ENCODE results near the gene LMF2. TPM values are rescaled to one million over a fixed set of nuclear protein-coding genes. Genes with fewer than 3 reads are reported as not detected.

The LMF2 gene
- polyA plus RNA-seq, result 10 to 100 TPM; 16.3 to 40.4 (median 20.1) TPM

GRCh38 chr22:50507421-50507990, at the start of gene LMF2:
TSS of gene LMF2 (minus strand) at chr22:50507702. CDS start at chr22:50507675, 27 bp downstream.
- Mint-ChIP-seq H3K27me3 (ENCODE audit: low read depth in 3 of 3) (peaks cover 3 to 7% (median 4%) of the 10 kb centered on the region in 3 donors), H3K9me3 (no peaks in the 10 kb centered on the region), H3K4me3 (peak within 1 kb of the TSS; percentile 92 to 95 (median 94)), H3K27ac (peak within 1 kb of the TSS; percentile 94 to 99 (median 97)), H3K36me3 (no peaks in the 10 kb centered on the region), H3K4me1 (peaks cover 19 to 23% of the 10 kb centered on the region in 2 donors)
- peak; percentile 86 to 92 (median 89) for DNase-seq

GRCh38 chr22:50556703-50557102, 49.2 kb upstream of the LMF2 start:
- H3K36me3 Mint-ChIP-seq, result no peaks in the 10 kb centered on the region
- H3K4me3 Mint-ChIP-seq, result no peak overlapping the region
- no peak overlapping the region for H3K27ac Mint-ChIP-seq
- peaks cover 11 to 12% of the 10 kb centered on the region in 2 donors for H3K4me1 Mint-ChIP-seq
- no peaks in the 10 kb centered on the region for H3K9me3 Mint-ChIP-seq
- no peak for DNase-seq
- H3K27me3 Mint-ChIP-seq (ENCODE audit: low read depth in 3 of 3), result peaks cover 3 to 10% (median 4%) of the 10 kb centered on the region in 3 donors

- Mint-ChIP-seq H3K27me3 (ENCODE audit: low read depth in 3 of 3) (peaks cover 0 to 2% (median 0%) of the 10 kb centered on the region in 3 donors), H3K4me3 (no peak overlapping the region)
These were observed 45.8 kb upstream of the LMF2 start for GRCh38 chr22:50553310-50553709.

GRCh38 chr22:50551160-50551752, 43.8 kb upstream of the LMF2 start:
- Mint-ChIP-seq H3K9me3 (no peaks in the 10 kb centered on the region), H3K4me3 (peak overlapping the region in 1 of 5 donors; percentile 25), H3K27ac (no peak overlapping the region), H3K36me3 (no peaks in the 10 kb centered on the region), H3K27me3 (ENCODE audit: low read depth in 3 of 3) (no peaks in the 10 kb centered on the region), H3K4me1 (peaks cover 13 to 26% of the 10 kb centered on the region in 2 donors)
- DNase-seq, result no peak

More at GRCh38 chr22:50553310-50553709, 45.8 kb upstream of the LMF2 start:
- no peak for DNase-seq
- peaks cover 13 to 20% of the 10 kb centered on the region in 2 donors for H3K4me1 Mint-ChIP-seq
- H3K36me3 Mint-ChIP-seq, result no peaks in the 10 kb centered on the region
- no peaks in the 10 kb centered on the region for H3K9me3 Mint-ChIP-seq
- H3K27ac Mint-ChIP-seq, result no peak overlapping the region

GRCh38 chr22:50550395-50550794, 42.9 kb upstream of the LMF2 start:
- no peak for DNase-seq
- Mint-ChIP-seq H3K4me1 (peaks cover 22 to 34% of the 10 kb centered on the region in 2 donors), H3K36me3 (no peaks in the 10 kb centered on the region), H3K27ac (peak overlapping the region in 4 of 6 donors; percentile 28 to 65 (median 39)), H3K9me3 (no peaks in the 10 kb centered on the region), H3K4me3 (peak overlapping the region; percentile 44 to 80 (median 61)), H3K27me3 (ENCODE audit: low read depth in 3 of 3) (peaks cover 0 to 2% (median 0%) of the 10 kb centered on the region in 3 donors)

- Mint-ChIP-seq H3K4me3 (peak overlapping the region; percentile 61 to 80 (median 76)), H3K36me3 (no peaks in the 10 kb centered on the region), H3K4me1 (peaks cover 34 to 47% of the 10 kb centered on the region in 2 donors), H3K9me3 (no peaks in the 10 kb centered on the region), H3K27ac (peak overlapping the region in 5 of 6 donors; percentile 28 to 75 (median 49)), H3K27me3 (ENCODE audit: low read depth in 3 of 3) (peaks cover 0 to 2% (median 2%) of the 10 kb centered on the region in 3 donors)
- no peak for DNase-seq
These were observed 41.7 kb upstream of the LMF2 start for GRCh38 chr22:50548921-50549790.

- Mint-ChIP-seq H3K36me3 (no peaks in the 10 kb centered on the region), H3K9me3 (no peaks in the 10 kb centered on the region), H3K4me1 (peaks cover 39 to 50% of the 10 kb centered on the region in 2 donors), H3K27ac (peak overlapping the region; percentile 53 to 80 (median 74)), H3K4me3 (peak overlapping the region; percentile 39 to 68 (median 62)), H3K27me3 (ENCODE audit: low read depth in 3 of 3) (peaks cover 0 to 6% (median 5%) of the 10 kb centered on the region in 3 donors)
- DNase-seq, result peak; percentile 60 to 71 (median 71)
These were observed 40.8 kb upstream of the LMF2 start for GRCh38 chr22:50548040-50548920.

- Mint-ChIP-seq H3K27me3 (ENCODE audit: low read depth in 3 of 3) (peaks cover 0 to 8% (median 5%) of the 10 kb centered on the region in 3 donors), H3K4me1 (peaks cover 42 to 53% of the 10 kb centered on the region in 2 donors)
These were observed 39.9 kb upstream of the LMF2 start for GRCh38 chr22:50547263-50547985.

GRCh38 chr22:50546326-50547262, 39.1 kb upstream of the LMF2 start:
- Mint-ChIP-seq H3K27ac (peak overlapping the region; percentile 35 to 89 (median 74)), H3K4me1 (peaks cover 45 to 54% of the 10 kb centered on the region in 2 donors), H3K9me3 (no peaks in the 10 kb centered on the region), H3K36me3 (no peaks in the 10 kb centered on the region), H3K27me3 (ENCODE audit: low read depth in 3 of 3) (peaks cover 0 to 8% (median 5%) of the 10 kb centered on the region in 3 donors), H3K4me3 (no peak overlapping the region)
- DNase-seq, result no peak

More at GRCh38 chr22:50547263-50547985, 39.9 kb upstream of the LMF2 start:
- Mint-ChIP-seq H3K9me3 (no peaks in the 10 kb centered on the region), H3K27ac (peak overlapping the region in 4 of 6 donors; percentile 51 to 71 (median 62)), H3K4me3 (peak overlapping the region in 4 of 5 donors; percentile 29 to 52 (median 42)), H3K36me3 (no peaks in the 10 kb centered on the region)
- no peak for DNase-seq

- Mint-ChIP-seq H3K36me3 (no peaks in the 10 kb centered on the region), H3K27me3 (ENCODE audit: low read depth in 3 of 3) (peaks cover 2 to 8% (median 7%) of the 10 kb centered on the region in 3 donors), H3K27ac (peak within 1 kb of the TSS; percentile 82 to 90 (median 86)), H3K4me3 (peak within 1 kb of the TSS; percentile 33 to 73 (median 66)), H3K9me3 (no peaks in the 10 kb centered on the region), H3K4me1 (peaks cover 45 to 54% of the 10 kb centered on the region in 2 donors)
- no peak for DNase-seq
These were observed 38.2 kb upstream of the LMF2 start, which contains the start of gene KLHDC7B for GRCh38 chr22:50545522-50546325. TSS of gene KLHDC7B (plus strand) at chr22:50545899. CDS start at chr22:50546244, 345 bp downstream.

- no peaks in the 10 kb centered on the region for H3K9me3 Mint-ChIP-seq
- H3K27ac Mint-ChIP-seq, result peak overlapping the region; percentile 82 to 90 (median 86)
- no peaks in the 10 kb centered on the region for H3K36me3 Mint-ChIP-seq
- peak overlapping the region; percentile 33 to 73 (median 66) for H3K4me3 Mint-ChIP-seq
- H3K27me3 Mint-ChIP-seq (ENCODE audit: low read depth in 3 of 3), result peaks cover 2 to 8% (median 8%) of the 10 kb centered on the region in 3 donors
- peaks cover 44 to 53% of the 10 kb centered on the region in 2 donors for H3K4me1 Mint-ChIP-seq
- DNase-seq, result no peak
These were observed 37.3 kb upstream of the LMF2 start for GRCh38 chr22:50544746-50545253.

All from immature natural killer cell (primary cell).